GM23338 (cell line): ENCODE results near the gene NOTCH1. TPM values are rescaled to one million over a fixed set of nuclear protein-coding genes. Genes with fewer than 3 reads are reported as not detected.

ENCODE experiments used
- ATAC-seq: fragments of 200-7000 bp; cut with Tn5 transposase; 3 replicates; pipeline ENCODE4 v1.9.1; 2020
- DNase-seq: peaks from one replicate; pipeline ENCODE4 v3.0.0-alpha.2; 2015; ENCODE audit warnings: low spot score
- H2AFZ ChIP-seq: fragments of 200-600 bp; sonication (generic); 2 replicates; pipeline ENCODE4 v1.8.0; 2016; ENCODE audit warnings: antibody characterized with exemption, mild to moderate bottlenecking, moderate library complexity
- H3F3A ChIP-seq: fragments of 200-600 bp; sonication (generic); replicated peaks from 2 replicates; pipeline ENCODE4 v1.8.0; 2017; ENCODE audit warnings: antibody characterized with exemption, mixed run types, low read depth
- H3K27ac ChIP-seq: fragments of 200-600 bp; sonication (generic); 2 replicates; pipeline ENCODE4 v1.6.1; 2016; ENCODE audit warnings: low read depth
- H3K27me3 ChIP-seq: fragments of 200-600 bp; sonication (generic); 2 replicates; pipeline ENCODE4 v1.8.0; 2016; ENCODE audit warnings: mild to moderate bottlenecking, mixed run types, moderate library complexity; ENCODE audit not compliant: insufficient read depth
- H3K36me3 ChIP-seq: fragments of 200-600 bp; sonication (generic); 2 replicates; pipeline ENCODE4 v1.8.0; 2016; ENCODE audit warnings: mild to moderate bottlenecking; ENCODE audit not compliant: insufficient read depth
- H3K4me1 ChIP-seq: fragments of 200-600 bp; sonication (generic); 2 replicates; pipeline ENCODE4 v1.8.0; 2016; ENCODE audit warnings: mild to moderate bottlenecking, moderate library complexity; ENCODE audit not compliant: insufficient read depth
- H3K4me2 ChIP-seq: fragments of 200-600 bp; sonication (generic); 2 replicates; pipeline ENCODE4 v1.7.1; 2017; ENCODE audit warnings: mixed run types
- H3K4me3 ChIP-seq: fragments of 200-600 bp; sonication (generic); 2 replicates; pipeline ENCODE4 v1.6.1; 2016; ENCODE audit warnings: mixed run types
- H3K79me2 ChIP-seq: fragments of 200-600 bp; sonication (generic); replicated peaks from 2 replicates; pipeline ENCODE4 v1.8.0; 2017; ENCODE audit warnings: mild to moderate bottlenecking; ENCODE audit not compliant: insufficient read depth
- H3K9me2 ChIP-seq: fragments of 200-600 bp; sonication (generic); 2 replicates; pipeline ENCODE4 v1.8.0; 2017; ENCODE audit not compliant: insufficient read depth
- H4K20me1 ChIP-seq: fragments of 200-600 bp; sonication (generic); replicated peaks from 2 replicates; pipeline ENCODE4 v1.8.0; 2017; ENCODE audit warnings: mild to moderate bottlenecking; ENCODE audit not compliant: insufficient read depth
- H3K27ac Mint-ChIP-seq: 2 replicates; pipeline ENCODE4 v1.8.0; 2020; ENCODE audit warnings: inconsistent platforms, mild to moderate bottlenecking, moderate library complexity, mixed read lengths
- H3K27me3 Mint-ChIP-seq: 3 replicates; pipeline ENCODE4 v1.8.0; 2022; ENCODE audit warnings: low read depth, mild to moderate bottlenecking, moderate library complexity, mixed read lengths, inconsistent platforms; ENCODE audit not compliant: insufficient read depth, poor library complexity
- H3K36me3 Mint-ChIP-seq: 3 replicates; pipeline ENCODE4 v1.8.0; 2021; ENCODE audit warnings: low read depth, mild to moderate bottlenecking, inconsistent platforms, moderate library complexity, mixed read lengths
- H3K4me1 Mint-ChIP-seq: 3 replicates; pipeline ENCODE4 v1.8.0; 2020; ENCODE audit warnings: mild to moderate bottlenecking, inconsistent platforms, mixed read lengths
- H3K4me3 Mint-ChIP-seq: 3 replicates; pipeline ENCODE4 v1.8.0; 2021; ENCODE audit warnings: moderate library complexity, mild to moderate bottlenecking, inconsistent platforms, mixed read lengths
- H3K9me3 Mint-ChIP-seq: 3 replicates; pipeline ENCODE4 v1.8.0; 2020; ENCODE audit warnings: moderate library complexity, mild to moderate bottlenecking, inconsistent platforms, mixed read lengths
- CREB1 ChIP-seq: fragments of 250-450 bp; sonication (Bioruptor Pico); IDR thresholded peaks from 2 replicates; pipeline ENCODE4 v1.5.0; 2020; ENCODE audit warnings: low read depth, mild to moderate bottlenecking, moderate library complexity
- CTCF ChIP-seq, 2 experiments: fragments of 200-600 bp in 1 of 2; sonication (generic) in 1 of 2; conservative IDR thresholded peaks; 2 replicates each; pipeline versions ENCODE4 v1.5.1 to v1.6.1; 2016 to 2017; ENCODE audit warnings: antibody characterized with exemption in 2 of 2, low read depth in 2 of 2, mild to moderate bottlenecking in 2 of 2, moderate library complexity in 1 of 2
- ETS1 ChIP-seq: IDR thresholded peaks from 2 replicates; pipeline ENCODE4 v1.6.1; 2016; ENCODE audit warnings: antibody characterized with exemption
- EZH2 ChIP-seq: fragments of 200-600 bp; sonication (generic); IDR thresholded peaks from one replicate; pipeline ENCODE4 v1.8.0; 2017; ENCODE audit warnings: antibody characterized with exemption, mild to moderate bottlenecking, low read depth; ENCODE audit not compliant: unreplicated experiment
- EZH2phosphoT487 ChIP-seq: fragments of 200-600 bp; sonication (generic); IDR thresholded peaks from one replicate; pipeline ENCODE4 v1.8.1; 2018; ENCODE audit warnings: antibody characterized with exemption; ENCODE audit not compliant: unreplicated experiment
- JUNB ChIP-seq: IDR thresholded peaks from one replicate; pipeline ENCODE4 v1.6.1; 2016; ENCODE audit warnings: antibody characterized with exemption; ENCODE audit not compliant: unreplicated experiment
- NANOG ChIP-seq: IDR thresholded peaks from 2 replicates; pipeline ENCODE4 v1.6.1; 2016; ENCODE audit warnings: antibody characterized with exemption, borderline replicate concordance
- POLR2AphosphoS5 ChIP-seq: IDR thresholded peaks from 2 replicates; pipeline ENCODE4 v1.6.1; 2016; ENCODE audit warnings: antibody characterized with exemption, low read depth
- REST ChIP-seq: IDR thresholded peaks from one replicate; pipeline ENCODE4 v1.6.1; 2018; ENCODE audit warnings: antibody characterized with exemption; ENCODE audit not compliant: unreplicated experiment
- STAT1 ChIP-seq: IDR thresholded peaks from one replicate; pipeline ENCODE4 v1.6.1; 2016; ENCODE audit warnings: antibody characterized with exemption; ENCODE audit not compliant: unreplicated experiment
- ZNF114 ChIP-seq: fragments of 250-450 bp; sonication (Bioruptor Pico); IDR thresholded peaks from 2 replicates; pipeline ENCODE4 v1.5.0; 2020; ENCODE audit warnings: mild to moderate bottlenecking, moderate library complexity
- ZNF331 ChIP-seq: fragments of 250-450 bp; sonication (Bioruptor Pico); IDR thresholded peaks from 2 replicates; pipeline ENCODE4 v1.5.0; 2020; ENCODE audit warnings: low read depth, mild to moderate bottlenecking, moderate library complexity
- ZNF462 ChIP-seq: fragments of 250-450 bp; sonication (Bioruptor Pico); IDR thresholded peaks from 2 replicates; pipeline ENCODE4 v1.5.0; 2020; ENCODE audit warnings: mild to moderate bottlenecking, moderate library complexity
- polyA plus RNA-seq: library from polyadenylated mRNA; unstranded; fragments of >200 nt; fragmentation: Nextera tagmentation; extraction: Ambion mirVana; gene quantifications from 2 replicates; pipeline ENCODE4 v1.2.1, GENCODE V29; 2016
- total RNA-seq: library from RNA; depleted of rRNA; stranded (reverse); fragments of >200 nt; shearing (Covaris generic); gene quantifications from 2 replicates; pipeline ENCODE4 v1.2.3, GENCODE V29; 2014

The NOTCH1 gene
- total and polyA plus RNA-seq, 2 experiments from 2014 or later, result 9.9 to 97.2 TPM

GRCh38 chr9:136537896-136538598, 7.8 kb downstream of the NOTCH1 start:
- peaks cover 4% of the 10 kb centered on the region; the same call in 1 of the 2 replicates for H3F3A ChIP-seq
- H3K27ac ChIP-seq, result no peak overlapping the region
- H3K4me1 ChIP-seq, result no peaks in the 10 kb centered on the region
- Mint-ChIP-seq H3K4me1 (peaks cover 36% of the 10 kb centered on the region), H3K27ac (no peak overlapping the region), H3K4me3 (no peak overlapping the region), H3K9me3 (no peaks in the 10 kb centered on the region), H3K36me3 (peaks cover 28% of the 10 kb centered on the region), H3K27me3 (peaks cover 6% of the 10 kb centered on the region)
- peaks cover 14% of the 10 kb centered on the region; the same call in 1 of the 2 replicates for H4K20me1 ChIP-seq
- H2AFZ ChIP-seq, result no peak overlapping the region
- ATAC-seq (no peak), DNase-seq (no peak)
- H3K4me2 ChIP-seq, result no peak overlapping the region
- no peaks in the 10 kb centered on the region for H3K9me2 ChIP-seq
- no peaks in the 10 kb centered on the region for H3K27me3 ChIP-seq
- peaks cover 75% of the 10 kb centered on the region for H3K79me2 ChIP-seq
- no peak overlapping the region for H3K4me3 ChIP-seq
- no peaks in the 10 kb centered on the region for H3K36me3 ChIP-seq
- no peak for TF ChIP-seq EZH2
- no peak for TF ChIP-seq ETS1
- TF ChIP-seq POLR2AphosphoS5, result no peak
- no peak for TF ChIP-seq EZH2phosphoT487
- no peak for TF ChIP-seq STAT1
- TF ChIP-seq ZNF331 (CRISPR knock-in tag), result no peak
- no peak for TF ChIP-seq ZNF462
- no peak for TF ChIP-seq CTCF (conservative IDR thresholded peaks at IDR 0.05; ENCODE audit: low read depth in 2 of 2)
- TF ChIP-seq REST, result no peak
- TF ChIP-seq NANOG, result no peak
- no peak for TF ChIP-seq JUNB
- TF ChIP-seq ZNF114 (CRISPR knock-in tag), result no peak
- no peak for TF ChIP-seq CREB1
